Sciatic nerve (tissue), 2 donors: ENCODE data around the gene ZBTB32. TPM values are rescaled to one million over a fixed set of nuclear protein-coding genes. Genes with fewer than 3 reads are reported as not detected.

Experiments used
- ATAC-seq: fragments of 200-7000 bp; cut with Tn5 transposase; one replicate; pipeline ENCODE4 v1.9.1; 2020; ENCODE audit warnings: mild to moderate bottlenecking, moderate library complexity
- DNase-seq: peaks from one replicate; pipeline ENCODE4 v3.0.0-alpha.2; 2020; ENCODE audit warnings: low spot score
- intact Hi-C: fragments of 100-400 bp; cut with DNase I; formaldehyde crosslinking; loops from one replicate; pipeline ENCODE4 v1.14.2; 2022
- total RNA-seq: library from RNA; stranded (reverse); fragmentation: NEBNext Ultra II Directional; extraction: Animal tissue kit (Norgen Biotek cat#: 25700); gene quantifications from one replicate; pipeline ENCODE4 v1.2.1, GENCODE V29; 2021
- donor health status: DM: no; HTN: no; CAD: no.
- donor health status: DM: no; HTN: no; CAD: no.

ZBTB32 gene
- total RNA-seq, 1 donor from 2014 or later: 0.18 TPM

DNA sequence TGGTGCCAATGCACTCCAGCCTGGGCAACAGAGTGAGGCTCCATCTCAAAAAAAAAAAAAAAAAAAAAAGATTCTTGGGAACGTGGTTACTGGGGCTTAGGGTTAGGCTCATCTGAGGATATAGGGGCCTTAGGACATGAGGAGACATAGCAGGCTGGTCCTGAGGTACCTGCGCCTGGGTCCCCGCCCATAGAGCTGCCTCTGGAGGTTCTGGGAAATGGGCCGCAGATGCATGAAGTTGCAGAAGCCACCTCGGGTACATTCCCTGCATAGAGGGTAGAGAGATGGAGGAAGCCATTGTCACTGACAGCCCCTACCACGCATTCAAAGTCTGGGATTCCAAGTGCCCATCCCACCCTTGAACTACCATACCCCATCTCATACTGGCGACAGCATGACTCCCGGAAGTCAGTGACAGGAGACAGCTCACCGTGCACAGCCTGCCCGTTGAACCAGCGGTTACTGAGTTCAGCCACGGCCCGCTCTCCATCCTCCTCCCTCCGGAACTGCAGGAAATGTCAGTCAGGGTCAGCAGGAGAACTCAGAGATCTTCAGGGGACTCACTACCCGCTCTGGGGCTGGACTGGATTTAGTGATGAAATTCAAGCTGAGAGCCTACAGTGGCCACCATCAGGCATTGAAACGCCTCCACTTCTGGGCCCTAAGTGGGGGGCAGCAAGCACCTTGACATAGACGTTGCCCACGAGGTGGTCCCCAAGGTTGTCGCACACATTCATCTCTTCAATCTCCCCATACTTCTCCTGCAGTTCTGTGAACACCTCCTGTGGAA, 39.5 kb downstream of the ZBTB32 start:
- ATAC-seq (no peak), DNase-seq (no peak)
- intact Hi-C loops: no loop called here

DNA sequence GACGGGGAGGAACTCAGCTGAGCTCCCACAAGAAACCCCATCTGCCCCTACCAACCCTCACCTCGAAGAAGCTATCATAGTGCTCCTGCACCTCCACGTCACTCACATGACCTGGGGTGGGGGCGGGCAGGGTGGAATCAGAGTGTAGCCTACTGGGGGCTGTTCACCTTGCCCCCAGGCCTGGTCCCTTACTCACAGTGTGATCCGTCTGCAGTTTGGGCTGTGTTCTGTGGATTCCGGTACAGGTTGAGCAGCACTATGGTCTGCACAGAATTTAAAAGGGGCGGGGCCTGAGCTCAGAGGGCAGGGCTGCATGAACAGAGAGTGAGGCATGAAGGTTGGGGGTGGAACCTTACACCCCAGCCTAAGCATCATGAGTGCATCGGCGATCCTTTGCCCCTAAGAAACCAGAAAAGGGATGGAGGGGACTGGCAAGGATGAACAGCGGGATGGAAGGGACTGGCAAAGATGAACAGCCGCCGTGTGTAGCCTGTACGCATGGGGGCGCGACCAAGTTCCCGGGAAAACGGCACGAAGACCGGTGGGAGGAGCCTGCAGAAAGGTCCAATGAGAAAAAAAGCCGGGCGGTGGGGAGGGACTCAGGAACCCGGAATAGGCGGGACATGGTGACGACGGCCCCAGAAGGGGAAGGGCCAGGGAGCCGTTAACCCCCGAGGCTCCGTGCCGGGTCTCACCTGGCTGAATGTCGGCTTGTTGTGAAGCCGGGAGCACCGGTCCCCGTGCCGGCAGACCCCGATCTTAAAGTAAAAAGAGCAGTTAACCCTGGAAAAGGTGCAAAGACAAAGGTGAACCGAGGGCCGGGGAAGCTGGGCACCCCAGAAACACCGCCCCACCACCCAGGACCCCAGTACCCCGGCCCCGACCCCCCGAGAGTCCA, 40.3 kb downstream of the ZBTB32 start:
- intact Hi-C loops: no loop called here
- peak; percentile 96 for DNase-seq
- ATAC-seq: peak; percentile 82

DNA sequence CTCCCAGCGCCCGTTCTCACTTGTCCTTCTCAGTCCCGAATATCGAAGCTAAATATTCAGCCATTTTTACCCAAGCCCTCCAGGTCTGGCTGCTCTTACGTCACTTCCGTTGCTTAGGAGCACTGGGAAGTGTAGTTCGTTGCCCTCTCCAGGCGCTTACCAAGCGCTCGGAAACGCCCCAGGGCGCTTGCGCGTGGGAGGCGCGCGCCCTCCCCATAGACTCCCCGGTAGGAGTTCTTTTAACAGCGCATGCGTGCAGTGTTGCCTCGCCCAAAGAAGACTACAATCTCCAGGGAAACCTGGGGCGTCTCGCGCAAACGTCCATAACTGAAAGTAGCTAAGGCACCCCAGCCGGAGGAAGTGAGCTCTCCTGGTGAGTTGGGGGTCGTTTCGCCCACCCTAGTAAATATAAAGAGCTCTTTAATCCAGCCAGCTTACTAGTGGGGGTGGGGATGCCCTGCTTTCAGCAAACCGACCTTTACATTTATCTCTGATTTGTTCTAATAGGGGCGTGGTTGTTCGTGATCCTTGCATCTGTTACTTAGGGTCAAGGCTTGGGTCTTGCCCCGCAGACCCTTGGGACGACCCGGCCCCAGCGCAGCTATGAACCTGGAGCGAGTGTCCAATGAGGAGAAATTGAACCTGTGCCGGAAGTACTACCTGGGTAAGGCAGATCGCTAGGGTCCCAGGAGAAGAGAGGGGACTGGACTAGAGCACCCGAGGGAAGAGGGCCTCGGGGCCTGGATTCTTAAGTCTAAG, 41.1 kb downstream of the ZBTB32 start, which contains the start of the genes PSENEN and U2AF1L4:
PSENEN (plus strand) TSS at position 324 of the 759 bp plus-strand sequence; CDS start at position 604, 280 bp downstream.
U2AF1L4 (minus strand) TSS at position 91 of the 759 bp plus-strand sequence; CDS start at position 64, 27 bp downstream.
- intact Hi-C loops: no loop called here
- peak; percentile 89 for ATAC-seq

DNA sequence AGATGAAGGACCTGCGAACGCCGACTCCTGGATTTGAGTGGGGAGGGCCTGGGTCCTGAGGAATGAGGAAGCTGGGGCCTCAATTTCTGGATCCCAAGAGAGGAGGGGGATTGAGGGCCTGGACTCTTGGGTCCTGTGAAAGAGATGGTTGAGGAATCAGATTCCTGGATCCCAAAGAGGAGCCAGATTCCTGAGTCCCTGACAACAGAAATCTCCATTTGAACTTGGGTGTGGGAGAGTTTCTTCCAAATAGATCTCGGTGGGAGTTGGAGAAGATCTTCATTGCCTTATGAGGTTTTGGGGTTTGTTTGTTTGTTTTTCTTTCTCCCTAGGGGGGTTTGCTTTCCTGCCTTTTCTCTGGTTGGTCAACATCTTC, 41.7 kb downstream of the ZBTB32 start:
- DNase-seq (no peak), ATAC-seq (no peak)
- intact Hi-C loops: no loop called here

More for the DNA sequence above, 41.1 kb downstream of the ZBTB32 start, which contains the start of the genes PSENEN and U2AF1L4:
- DNase-seq: peak; percentile 97

DNA sequence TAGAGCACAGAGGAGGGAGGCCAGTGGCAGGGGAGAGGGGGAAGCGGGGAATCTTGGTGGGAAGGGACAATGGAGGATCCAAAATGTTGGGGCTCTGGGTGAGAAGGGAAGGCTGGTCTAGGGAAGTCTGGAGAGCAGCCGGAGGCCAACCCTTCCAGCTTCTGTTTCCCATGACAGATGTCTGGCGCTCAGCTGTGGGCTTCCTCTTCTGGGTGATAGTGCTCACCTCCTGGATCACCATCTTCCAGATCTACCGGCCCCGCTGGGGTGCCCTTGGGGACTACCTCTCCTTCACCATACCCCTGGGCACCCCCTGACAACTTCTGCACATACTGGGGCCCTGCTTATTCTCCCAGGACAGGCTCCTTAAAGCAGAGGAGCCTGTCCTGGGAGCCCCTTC, 42.2 kb downstream of the ZBTB32 start:
- DNase-seq (no peak), ATAC-seq (no peak)
- intact Hi-C loops: no loop called here

DNA sequence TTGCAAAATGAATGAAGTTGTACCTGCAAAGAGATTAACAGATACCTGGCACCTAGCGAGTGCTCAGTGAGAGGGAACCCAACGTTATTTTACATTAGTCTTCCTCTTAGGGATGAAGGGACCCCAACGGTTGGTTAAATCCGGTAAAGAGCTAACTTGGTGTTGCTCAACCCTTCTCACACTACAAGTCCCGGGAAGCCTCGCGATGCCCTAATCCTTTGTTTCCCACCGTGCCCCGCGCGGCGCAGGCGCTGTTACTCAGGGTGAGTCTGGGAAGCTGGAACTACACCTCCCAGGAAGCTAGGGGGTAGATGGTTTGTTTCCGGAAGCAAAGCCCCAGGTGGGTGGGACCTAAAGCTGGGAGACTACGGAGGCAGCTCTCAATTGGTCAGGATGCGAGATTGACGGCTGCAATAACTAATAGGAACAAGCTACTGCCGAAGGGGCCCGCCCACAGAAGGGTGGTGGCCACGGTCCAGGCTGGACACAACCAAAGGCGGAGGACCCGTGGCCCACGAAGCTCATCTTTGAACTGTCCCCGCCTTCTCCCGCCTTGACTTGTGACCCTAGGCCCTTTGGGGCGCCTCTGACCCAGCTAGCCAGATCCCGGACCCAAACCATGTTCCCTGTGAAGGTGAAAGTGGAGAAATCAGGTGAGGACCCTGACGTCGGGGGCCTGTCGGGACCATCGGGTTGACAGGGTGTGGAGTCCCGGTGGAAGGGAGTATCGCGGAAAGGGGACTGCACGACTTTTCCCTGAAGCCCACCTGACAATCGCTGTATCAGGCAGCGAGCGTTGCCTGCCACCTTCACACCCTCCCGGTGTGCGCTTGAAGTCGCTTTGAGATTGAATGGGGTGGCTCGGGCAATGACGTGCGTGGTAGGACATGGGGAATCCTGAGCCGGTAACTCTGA, 44.0 kb downstream of the ZBTB32 start, which contains the start of gene LIN37:
LIN37 (plus strand) TSS at position 471 of the 915 bp plus-strand sequence; CDS start at position 620, 149 bp downstream.
- ATAC-seq (peak; percentile 92), DNase-seq (peak; percentile 99)
- intact Hi-C loops: no loop called here

DNA sequence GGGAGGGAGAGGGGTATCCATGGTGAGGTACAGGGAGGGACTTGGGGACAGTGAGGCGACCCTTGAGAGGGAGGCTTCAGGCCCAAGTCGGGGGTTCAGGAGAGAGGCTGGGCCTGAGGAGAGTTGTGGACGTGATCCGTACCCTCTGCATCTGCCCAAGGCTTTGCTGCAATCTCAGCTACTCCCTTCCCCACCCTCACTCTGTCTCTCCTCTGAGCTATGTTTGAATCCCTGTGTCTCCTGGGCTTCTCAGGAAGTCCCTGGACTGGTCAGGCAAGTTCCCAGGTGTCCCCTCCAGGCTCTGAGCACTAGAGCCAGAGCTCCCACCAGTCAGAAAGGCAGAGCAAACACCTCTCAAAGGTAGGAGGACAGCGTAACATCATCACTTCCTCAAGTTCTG, 45.8 kb downstream of the ZBTB32 start:
- ATAC-seq: no peak
- intact Hi-C loops: no loop called here
- no peak for DNase-seq

DNA sequence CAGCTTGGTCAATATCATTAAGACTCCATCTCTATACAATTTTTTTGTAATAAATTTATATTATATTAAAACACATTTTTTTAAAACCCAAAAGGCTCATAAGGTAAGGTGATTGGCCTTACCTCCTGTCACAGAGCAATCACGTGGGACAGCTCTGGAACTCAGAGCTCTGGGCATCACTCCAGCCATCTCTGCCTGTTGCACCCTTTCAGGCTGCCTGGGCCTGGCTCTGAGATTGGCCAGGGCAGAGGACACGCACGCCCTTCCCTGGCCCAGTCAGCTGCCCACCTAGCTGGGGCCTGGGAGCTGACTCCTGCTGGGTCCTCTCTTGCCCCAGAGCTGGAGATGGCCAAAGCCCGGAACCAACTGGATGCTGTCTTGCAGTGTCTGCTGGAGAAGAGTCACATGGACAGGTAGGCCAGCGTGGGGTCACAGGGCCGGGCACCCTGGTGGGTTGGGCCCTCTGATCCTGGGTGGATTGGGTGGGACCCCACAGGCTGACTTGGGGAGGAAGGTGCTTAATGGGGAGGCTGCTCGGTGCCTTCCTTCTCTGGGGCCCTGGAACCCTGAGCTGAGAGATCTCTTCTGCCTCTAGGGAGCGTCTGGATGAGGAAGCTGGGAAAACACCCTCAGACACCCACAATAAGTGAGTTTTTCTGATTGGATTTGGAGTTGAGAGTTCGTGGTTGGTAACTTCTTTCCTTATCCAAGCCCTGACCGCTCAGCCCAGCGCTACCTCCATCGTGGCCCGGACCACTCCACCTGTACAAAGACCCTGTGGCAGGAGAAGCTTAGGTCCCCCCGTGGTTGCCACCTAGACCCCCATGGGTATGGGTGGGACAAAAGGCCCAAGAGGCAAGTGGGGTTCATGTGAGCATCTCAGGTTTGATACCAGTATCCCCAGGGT, 47.7 kb downstream of the ZBTB32 start:
- intact Hi-C loops: no loop called here
- ATAC-seq: no peak
- DNase-seq: no peak

DNA sequence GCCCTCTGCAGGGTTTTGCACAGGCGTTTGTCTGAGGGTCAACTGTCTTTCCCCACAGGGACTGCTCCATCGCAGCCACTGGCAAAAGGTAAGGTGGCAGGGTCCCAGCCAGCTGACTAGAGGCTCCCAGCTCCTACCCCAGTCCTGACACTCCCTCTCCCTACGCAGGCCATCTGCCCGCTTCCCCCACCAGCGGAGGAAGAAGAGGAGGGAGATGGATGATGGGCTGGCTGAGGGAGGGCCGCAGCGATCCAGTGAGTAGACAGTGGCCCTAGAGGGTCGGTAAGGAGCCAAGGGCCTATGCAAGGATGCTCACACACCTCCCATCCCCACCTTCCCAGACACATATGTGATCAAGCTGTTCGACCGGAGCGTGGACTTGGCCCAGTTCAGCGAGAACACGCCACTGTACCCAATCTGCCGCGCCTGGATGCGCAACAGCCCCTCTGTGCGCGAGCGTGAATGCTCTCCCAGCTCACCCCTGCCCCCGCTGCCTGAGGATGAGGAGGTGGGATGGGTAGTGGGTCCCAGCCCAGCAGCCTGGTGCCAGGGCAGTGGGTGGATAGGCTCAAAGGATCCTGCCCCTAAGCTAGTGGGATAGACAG, 48.5 kb downstream of the ZBTB32 start:
- ATAC-seq (no peak), DNase-seq (no peak)
- intact Hi-C loops: no loop called here

DNA sequence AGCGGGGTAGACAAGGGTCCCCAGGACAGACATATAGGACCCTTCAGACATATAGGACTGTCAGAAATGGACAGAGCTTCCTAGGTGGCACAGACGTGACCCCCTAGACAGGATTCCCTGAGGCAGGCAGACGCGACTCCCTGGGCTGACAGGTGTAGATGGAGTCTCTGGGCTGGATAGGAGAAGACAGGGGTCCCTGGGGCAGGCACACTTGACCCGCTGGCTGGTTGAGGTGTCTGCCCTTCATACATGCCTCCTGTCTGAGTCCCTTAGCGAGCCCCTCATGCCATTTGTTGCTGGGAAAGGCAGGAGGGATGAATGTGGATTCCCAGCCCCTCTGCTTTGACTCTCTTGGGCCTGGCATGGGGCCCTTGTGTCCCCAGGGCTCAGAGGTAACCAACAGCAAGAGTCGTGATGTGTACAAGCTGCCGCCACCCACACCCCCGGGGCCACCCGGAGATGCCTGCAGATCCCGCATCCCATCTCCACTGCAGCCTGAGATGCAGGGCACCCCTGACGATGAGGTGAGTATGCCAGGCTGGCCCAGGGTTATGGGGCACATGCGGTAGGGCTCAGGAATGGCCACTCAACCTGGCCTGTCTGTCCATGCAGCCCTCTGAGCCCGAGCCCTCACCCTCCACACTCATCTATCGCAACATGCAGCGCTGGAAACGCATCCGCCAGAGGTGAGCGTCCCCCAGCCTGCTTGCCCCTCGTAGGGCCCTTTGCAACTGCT, 49.4 kb downstream of the ZBTB32 start:
- intact Hi-C loops: no loop called here
- ATAC-seq: no peak
- no peak for DNase-seq

DNA sequence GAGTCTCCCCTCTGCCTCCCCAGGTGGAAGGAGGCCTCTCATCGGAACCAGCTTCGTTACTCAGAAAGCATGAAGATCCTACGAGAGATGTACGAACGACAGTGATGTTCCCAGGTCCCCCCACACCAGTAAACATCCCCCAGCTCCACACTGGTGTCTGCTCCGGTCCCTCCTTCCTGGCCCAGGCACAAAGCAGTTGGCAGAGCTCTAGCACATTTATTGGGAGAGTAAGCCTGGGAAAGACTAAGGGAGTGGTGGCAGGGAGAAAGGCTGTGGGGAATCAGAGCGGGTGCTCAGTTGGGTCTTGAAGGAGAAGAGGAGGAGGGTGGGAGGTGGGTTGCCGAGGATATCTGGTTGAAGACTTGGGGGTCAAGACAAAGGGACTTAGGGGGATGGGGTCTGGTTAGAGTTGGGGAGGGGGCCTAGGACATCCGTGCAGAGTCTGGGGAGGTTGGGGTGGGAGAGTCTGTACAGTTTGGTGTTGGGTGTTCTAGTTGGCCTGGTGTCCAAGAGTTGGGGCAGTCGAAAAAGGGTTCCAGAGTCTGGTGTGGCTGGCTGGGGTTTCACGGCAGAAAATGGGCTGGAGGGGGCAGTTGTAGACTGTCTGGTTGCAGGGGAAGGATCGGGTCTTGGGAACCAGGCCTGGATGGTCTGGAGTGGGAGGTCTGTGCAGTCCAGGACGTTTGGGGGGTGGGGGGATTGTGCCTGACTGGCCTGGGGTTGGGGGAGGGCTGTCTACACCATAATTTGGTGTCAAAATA, 50.2 kb downstream of the ZBTB32 start:
- DNase-seq (no peak), ATAC-seq (no peak)
- intact Hi-C loops: no loop called here

DNA sequence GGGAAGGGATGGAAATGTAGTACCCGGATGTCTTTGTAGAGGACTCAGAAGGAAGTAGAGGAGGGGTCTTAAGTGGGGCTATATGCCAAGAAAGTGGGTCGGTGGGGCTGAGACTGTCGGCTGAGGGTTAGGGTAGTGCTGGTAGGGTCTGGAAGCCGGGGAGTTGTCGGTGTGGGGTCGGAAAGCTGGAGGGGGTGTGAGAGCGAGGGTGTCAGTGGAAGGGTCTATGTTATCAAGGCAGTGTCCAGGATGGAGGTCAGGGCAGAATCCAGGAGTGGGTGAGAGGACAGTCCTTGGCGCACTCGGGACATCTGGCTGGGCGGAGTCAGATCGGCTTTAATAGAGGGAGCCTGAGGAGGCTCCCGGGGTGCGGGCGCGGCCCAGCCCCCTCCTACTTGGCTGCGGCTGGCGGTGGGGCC, 50.8 kb downstream of the ZBTB32 start:
- ATAC-seq: peak; percentile 60

DNA sequence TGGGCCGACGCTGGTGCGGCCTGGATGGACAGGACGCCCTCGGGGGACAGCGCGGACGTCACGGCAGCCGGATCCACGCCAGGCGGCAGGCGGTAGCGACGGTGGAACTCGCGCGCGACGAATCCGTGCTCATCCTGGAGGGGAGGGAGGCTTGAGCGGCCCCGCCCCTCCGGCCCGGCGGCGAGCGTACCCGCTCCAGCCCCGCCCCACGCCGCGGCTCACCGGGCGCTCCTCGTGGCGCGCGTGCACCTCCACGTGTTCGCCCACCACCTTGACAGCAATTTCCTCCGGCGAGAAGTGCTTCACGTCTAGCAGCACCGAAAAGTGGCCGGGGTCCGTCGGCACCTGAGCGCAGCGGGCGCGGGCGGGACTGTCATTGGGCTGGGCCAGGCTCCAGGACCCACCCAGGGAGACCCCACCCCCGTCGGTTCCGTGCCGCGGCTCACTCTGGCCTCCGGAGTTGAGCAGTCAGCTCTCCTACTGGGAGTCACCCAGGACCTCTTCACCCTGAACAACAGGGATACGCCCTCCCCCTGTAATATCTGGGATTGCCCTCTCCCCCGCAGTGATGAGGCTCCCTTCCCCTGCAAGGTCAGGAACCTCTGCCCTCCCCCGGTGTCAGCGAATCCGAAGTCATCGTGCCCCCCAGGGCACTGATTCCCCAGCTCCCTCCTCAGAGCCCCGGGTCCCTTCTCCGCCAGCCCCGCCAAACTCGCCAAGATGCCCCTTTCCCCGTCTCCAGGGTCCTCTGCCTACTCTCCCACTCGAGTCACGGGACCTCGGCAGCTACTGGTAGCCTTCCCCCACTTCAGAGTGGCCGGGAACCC, 51.4 kb downstream of the ZBTB32 start:
- intact Hi-C loops: no loop called here
- DNase-seq (peak; percentile 93), ATAC-seq (peak; percentile 51)

More for the DNA sequence above, 50.8 kb downstream of the ZBTB32 start:
- DNase-seq: no peak
- intact Hi-C loops: no loop called here
